Activated CD8-positive, alpha-beta memory T cell treated with anti-CD3 and anti-CD28 coated beads for 1 hour (primary cell): ENCODE results near the gene COTL1.

ENCODE experiments used
- DNase-seq, 2 donors: peaks; one replicate each; pipeline ENCODE4 v3.0.0-alpha.2; 2020; ENCODE audit warnings: low read depth in 1 of 2; ENCODE audit errors: extremely low read depth in 1 of 2

COTL1 gene

GRCh38 chr16:84555418-84556196, 62.3 kb downstream of the COTL1 start:
- no peak for DNase-seq

- DNase-seq = no peak
These were observed 63.1 kb downstream of the COTL1 start for GRCh38 chr16:84554627-84555328.

- no peak for DNase-seq
These were observed 63.9 kb downstream of the COTL1 start for GRCh38 chr16:84553873-84554399.

DNA sequence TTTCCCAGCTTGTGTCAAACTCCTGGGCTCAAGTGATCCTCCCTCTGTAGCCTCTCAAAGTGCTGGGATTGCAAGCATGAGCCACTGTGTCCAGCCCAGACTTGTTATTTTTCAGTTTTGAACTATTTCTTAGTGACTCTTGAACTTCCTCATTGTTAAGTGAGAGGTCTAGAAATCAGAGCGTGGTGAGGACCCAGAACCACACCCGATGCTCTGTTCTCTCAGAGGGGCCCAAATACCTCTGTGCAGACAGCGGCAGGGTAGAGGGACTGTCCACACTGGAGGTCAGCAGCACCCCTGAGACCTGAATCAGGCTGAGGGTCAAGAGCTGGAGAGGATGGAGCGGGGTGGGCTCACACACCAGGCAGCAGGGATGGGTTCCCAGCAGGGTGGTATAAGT, 65.7 kb downstream of the COTL1 start:
- no peak for DNase-seq

- no peak for DNase-seq
These were observed 67.8 kb downstream of the COTL1 start for GRCh38 chr16:84550096-84550495.

DNA sequence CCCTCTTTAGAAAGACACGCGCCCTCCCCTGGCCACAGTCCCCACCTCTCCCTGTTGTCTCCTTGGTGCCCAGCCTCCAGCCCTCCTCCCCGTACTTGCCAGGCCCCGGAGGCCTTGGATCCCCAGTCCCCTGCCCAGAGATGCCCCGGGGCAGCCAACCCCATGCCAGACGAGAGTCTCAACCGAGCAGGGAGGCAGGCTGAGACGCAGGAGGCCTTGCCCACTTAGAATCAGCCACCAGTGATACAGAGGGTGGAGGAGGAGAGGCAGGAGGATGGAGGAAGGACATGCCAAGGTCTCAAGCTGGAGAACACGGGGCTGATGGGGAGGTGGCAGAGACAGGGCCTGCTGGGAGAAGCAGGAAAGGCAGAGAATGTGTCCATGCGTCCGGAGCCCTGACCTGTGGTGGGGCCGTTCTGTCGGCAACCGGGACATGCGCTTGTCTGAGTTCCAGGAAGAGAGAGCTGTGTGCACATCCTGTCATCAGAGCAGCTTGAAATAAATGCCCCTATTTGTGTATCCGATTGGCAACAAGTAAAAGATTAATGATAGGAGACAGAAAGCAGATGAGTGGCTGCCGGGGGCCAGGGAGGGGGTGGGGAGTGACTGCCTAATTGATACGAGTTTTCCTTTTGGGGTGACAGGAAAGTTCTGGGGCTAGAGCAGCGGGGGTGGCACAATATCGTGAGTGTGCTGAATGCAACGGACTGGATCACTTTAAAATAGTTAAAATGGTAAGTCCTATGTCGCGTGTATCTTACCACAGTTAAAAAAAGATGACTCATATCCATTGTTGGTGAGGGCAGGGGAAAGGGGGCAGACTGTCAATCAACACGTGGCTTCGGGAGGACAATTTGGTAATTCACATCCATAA, 68.7 kb downstream of the COTL1 start:
- DNase-seq = no peak

DNA sequence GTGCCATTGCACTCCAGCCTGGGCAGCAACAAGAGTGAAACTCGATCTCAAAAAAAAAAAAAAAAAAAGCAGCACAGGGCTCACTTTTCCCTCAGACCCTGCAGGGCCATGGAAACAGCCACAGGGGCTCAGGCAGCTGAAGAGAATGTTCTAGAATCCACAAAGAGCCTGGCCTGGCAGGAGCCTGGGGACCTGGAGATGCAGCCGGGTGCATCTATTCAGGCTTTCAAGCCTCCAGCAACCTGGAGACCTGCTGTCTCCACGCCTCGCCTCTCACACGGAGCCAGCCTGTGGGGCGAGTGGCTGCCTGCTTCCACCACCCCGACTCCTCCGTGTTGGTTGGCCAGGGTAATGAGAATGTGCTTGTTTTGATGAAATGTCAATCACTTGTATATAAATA, 69.4 kb downstream of the COTL1 start:
- DNase-seq = no peak

- no peak for DNase-seq
These were observed 70.3 kb downstream of the COTL1 start for GRCh38 chr16:84547546-84548061.

- no peak for DNase-seq
These were observed 71.0 kb downstream of the COTL1 start for GRCh38 chr16:84546669-84547545.

DNA sequence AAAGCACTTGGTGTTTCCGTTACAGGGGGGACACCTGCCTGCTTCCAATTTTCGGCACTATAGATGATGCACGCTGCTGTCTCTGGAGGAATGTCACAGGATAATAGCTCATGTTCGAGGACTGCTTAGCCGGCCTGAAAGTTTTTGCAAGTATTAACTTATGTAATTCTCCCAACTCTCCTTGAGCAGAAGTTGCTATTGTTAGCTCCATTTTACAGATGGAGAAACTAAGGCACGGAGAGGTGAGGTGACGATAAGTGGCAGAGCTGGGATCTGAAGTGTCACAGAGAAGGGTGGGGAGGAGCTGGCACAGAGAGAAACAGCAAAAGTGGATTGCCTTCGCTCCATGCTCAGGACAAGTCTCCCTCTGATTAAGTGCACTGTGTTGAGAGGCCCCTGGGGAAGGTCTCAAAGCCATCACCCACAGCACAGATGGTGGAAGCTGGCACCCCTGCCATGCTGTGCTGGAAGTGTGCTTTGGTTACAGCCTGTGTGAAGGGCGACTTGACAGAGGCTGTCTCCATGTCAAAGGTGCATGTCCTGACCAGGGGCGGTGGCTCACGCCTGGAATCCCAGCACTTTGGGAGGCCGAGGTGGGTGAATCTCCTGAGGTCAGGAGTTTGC, 72.7 kb downstream of the COTL1 start:
- no peak for DNase-seq

- DNase-seq = no peak
These were observed 73.7 kb downstream of the COTL1 start for GRCh38 chr16:84544031-84544773.

DNA sequence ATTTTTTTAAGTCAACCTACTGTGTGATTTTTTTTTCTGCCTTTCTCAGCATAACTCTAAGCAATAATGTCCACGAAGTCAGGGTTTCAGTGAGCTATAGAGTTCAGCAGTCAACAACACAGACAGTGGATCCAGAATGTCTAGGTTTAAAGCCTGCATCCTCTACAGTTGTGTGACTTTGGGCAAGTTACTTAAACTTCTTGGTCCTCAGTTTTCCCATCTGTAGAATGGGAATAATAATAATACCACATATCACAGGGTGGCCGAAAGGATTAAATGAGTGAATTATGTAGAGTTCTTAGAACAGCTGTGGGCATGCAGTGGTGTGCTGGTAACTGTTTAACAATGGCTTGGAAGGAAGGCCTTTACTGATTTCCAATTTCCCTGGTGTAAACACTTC, 74.6 kb downstream of the COTL1 start:
- no peak for DNase-seq

GRCh38 chr16:84541999-84542817, 75.7 kb downstream of the COTL1 start:
- no peak for DNase-seq

GRCh38 chr16:84540194-84540593, 77.7 kb downstream of the COTL1 start:
- no peak for DNase-seq

DNA sequence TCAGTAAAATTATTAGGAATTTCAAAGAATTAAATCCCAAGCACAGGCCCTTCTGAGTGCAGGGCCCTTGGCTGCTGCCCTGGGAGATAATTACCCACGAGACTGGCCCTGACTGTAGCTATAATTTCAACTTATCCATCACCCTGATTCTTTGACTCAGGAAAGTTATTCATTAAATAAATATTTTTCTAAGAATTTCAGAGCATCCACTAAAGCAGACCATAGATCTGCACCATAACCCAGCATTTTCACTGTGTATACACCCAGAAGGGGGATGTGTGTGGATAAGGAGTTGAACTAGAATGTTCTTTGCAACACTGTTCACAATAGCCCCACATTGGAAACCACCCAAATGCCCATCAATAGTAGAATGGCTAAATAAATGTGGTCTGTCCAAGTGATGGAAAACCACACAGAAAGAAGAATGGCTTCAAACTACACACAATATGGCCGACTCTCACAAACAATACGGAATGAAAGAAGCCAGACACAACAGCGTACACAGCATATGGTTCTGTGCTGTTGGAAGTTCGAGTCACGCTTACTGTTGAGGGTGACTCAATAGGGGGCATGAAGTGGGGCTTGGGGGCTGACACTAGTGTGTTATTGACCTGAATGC, 79.5 kb downstream of the COTL1 start:
- no peak for DNase-seq

DNA sequence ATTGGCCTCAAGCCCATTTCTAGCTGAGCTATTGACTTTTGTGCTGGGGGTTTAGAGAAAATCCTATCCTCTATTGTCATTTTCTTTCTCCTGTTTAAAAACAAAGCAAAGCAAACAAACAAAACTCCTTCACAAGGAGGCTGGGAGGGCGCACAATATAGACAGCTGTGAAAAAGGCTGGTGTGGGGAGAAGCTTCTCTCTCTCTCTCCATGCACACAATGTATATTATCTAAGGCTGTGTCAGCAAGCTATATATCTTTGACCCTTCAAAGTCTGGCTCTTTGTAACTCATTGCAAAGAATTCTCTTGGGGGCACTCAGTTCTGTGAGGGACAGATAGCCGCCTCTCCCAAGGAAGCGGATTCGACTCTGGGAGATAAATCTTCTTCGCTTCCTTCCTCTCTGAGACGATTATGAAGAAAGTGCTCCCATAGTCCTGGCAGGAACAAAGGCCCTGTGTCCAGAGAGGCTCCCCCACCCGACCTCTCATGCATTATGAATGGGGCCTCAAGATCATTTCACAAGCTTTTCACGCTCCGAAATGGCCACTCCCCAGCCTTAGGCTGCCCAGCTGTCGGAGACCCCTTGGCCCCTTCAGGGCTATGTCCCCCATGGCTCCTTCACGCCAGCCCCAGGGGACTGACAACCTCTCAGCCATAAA, 80.3 kb downstream of the COTL1 start:
- DNase-seq = no peak

DNA sequence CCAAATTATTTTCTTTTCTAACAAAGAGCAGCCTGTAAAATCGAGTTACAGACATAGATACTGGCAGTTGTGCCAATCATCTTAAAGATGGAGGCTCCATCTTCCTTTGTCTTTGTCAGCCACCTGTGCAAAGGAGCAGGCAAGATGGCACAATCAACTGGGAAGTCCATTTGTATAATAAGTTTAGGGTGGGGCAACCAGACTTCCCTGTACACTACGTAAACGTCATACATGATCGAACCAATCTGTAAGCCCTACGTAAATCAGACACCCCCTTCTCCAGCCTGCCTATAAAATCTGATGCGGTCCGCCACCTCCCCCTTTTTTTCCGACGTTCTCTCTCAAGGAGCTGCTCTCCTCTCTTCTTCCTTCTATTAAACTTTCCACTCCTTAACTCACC, 82.0 kb downstream of the COTL1 start:
- DNase-seq = no peak
